GM23338 (cell line): Measurements from ENCODE around the gene PPM1H. TPM values are rescaled to one million over a fixed set of nuclear protein-coding genes. Genes with fewer than 3 reads are reported as not detected.

Source experiments
- ATAC-seq: fragments of 200-7000 bp; cut with Tn5 transposase; 3 replicates; pipeline ENCODE4 v1.9.1; 2020
- DNase-seq: peaks from one replicate; pipeline ENCODE4 v3.0.0-alpha.2; 2015; ENCODE audit warnings: low spot score
- H2AFZ ChIP-seq: fragments of 200-600 bp; sonication (generic); 2 replicates; pipeline ENCODE4 v1.8.0; 2016; ENCODE audit warnings: antibody characterized with exemption, mild to moderate bottlenecking, moderate library complexity
- H3F3A ChIP-seq: fragments of 200-600 bp; sonication (generic); replicated peaks from 2 replicates; pipeline ENCODE4 v1.8.0; 2017; ENCODE audit warnings: antibody characterized with exemption, mixed run types, low read depth
- H3K27ac ChIP-seq: fragments of 200-600 bp; sonication (generic); 2 replicates; pipeline ENCODE4 v1.6.1; 2016; ENCODE audit warnings: low read depth
- H3K27me3 ChIP-seq: fragments of 200-600 bp; sonication (generic); 2 replicates; pipeline ENCODE4 v1.8.0; 2016; ENCODE audit warnings: mild to moderate bottlenecking, mixed run types, moderate library complexity; ENCODE audit not compliant: insufficient read depth
- H3K36me3 ChIP-seq: fragments of 200-600 bp; sonication (generic); 2 replicates; pipeline ENCODE4 v1.8.0; 2016; ENCODE audit warnings: mild to moderate bottlenecking; ENCODE audit not compliant: insufficient read depth
- H3K4me1 ChIP-seq: fragments of 200-600 bp; sonication (generic); 2 replicates; pipeline ENCODE4 v1.8.0; 2016; ENCODE audit warnings: mild to moderate bottlenecking, moderate library complexity; ENCODE audit not compliant: insufficient read depth
- H3K4me2 ChIP-seq: fragments of 200-600 bp; sonication (generic); 2 replicates; pipeline ENCODE4 v1.7.1; 2017; ENCODE audit warnings: mixed run types
- H3K4me3 ChIP-seq: fragments of 200-600 bp; sonication (generic); 2 replicates; pipeline ENCODE4 v1.6.1; 2016; ENCODE audit warnings: mixed run types
- H3K79me2 ChIP-seq: fragments of 200-600 bp; sonication (generic); replicated peaks from 2 replicates; pipeline ENCODE4 v1.8.0; 2017; ENCODE audit warnings: mild to moderate bottlenecking; ENCODE audit not compliant: insufficient read depth
- H3K9me2 ChIP-seq: fragments of 200-600 bp; sonication (generic); 2 replicates; pipeline ENCODE4 v1.8.0; 2017; ENCODE audit not compliant: insufficient read depth
- H4K20me1 ChIP-seq: fragments of 200-600 bp; sonication (generic); replicated peaks from 2 replicates; pipeline ENCODE4 v1.8.0; 2017; ENCODE audit warnings: mild to moderate bottlenecking; ENCODE audit not compliant: insufficient read depth
- H3K27ac Mint-ChIP-seq: 2 replicates; pipeline ENCODE4 v1.8.0; 2020; ENCODE audit warnings: inconsistent platforms, mild to moderate bottlenecking, moderate library complexity, mixed read lengths
- H3K27me3 Mint-ChIP-seq: 3 replicates; pipeline ENCODE4 v1.8.0; 2022; ENCODE audit warnings: low read depth, mild to moderate bottlenecking, moderate library complexity, mixed read lengths, inconsistent platforms; ENCODE audit not compliant: insufficient read depth, poor library complexity
- H3K36me3 Mint-ChIP-seq: 3 replicates; pipeline ENCODE4 v1.8.0; 2021; ENCODE audit warnings: low read depth, mild to moderate bottlenecking, inconsistent platforms, moderate library complexity, mixed read lengths
- H3K4me1 Mint-ChIP-seq: 3 replicates; pipeline ENCODE4 v1.8.0; 2020; ENCODE audit warnings: mild to moderate bottlenecking, inconsistent platforms, mixed read lengths
- H3K4me3 Mint-ChIP-seq: 3 replicates; pipeline ENCODE4 v1.8.0; 2021; ENCODE audit warnings: moderate library complexity, mild to moderate bottlenecking, inconsistent platforms, mixed read lengths
- H3K9me3 Mint-ChIP-seq: 3 replicates; pipeline ENCODE4 v1.8.0; 2020; ENCODE audit warnings: moderate library complexity, mild to moderate bottlenecking, inconsistent platforms, mixed read lengths
- CREB1 ChIP-seq: fragments of 250-450 bp; sonication (Bioruptor Pico); IDR thresholded peaks from 2 replicates; pipeline ENCODE4 v1.5.0; 2020; ENCODE audit warnings: low read depth, mild to moderate bottlenecking, moderate library complexity
- CTCF ChIP-seq, 2 experiments: fragments of 200-600 bp in 1 of 2; sonication (generic) in 1 of 2; conservative IDR thresholded peaks; 2 replicates each; pipeline versions ENCODE4 v1.5.1 to v1.6.1; 2016 to 2017; ENCODE audit warnings: antibody characterized with exemption in 2 of 2, low read depth in 2 of 2, mild to moderate bottlenecking in 2 of 2, moderate library complexity in 1 of 2
- ETS1 ChIP-seq: IDR thresholded peaks from 2 replicates; pipeline ENCODE4 v1.6.1; 2016; ENCODE audit warnings: antibody characterized with exemption
- EZH2 ChIP-seq: fragments of 200-600 bp; sonication (generic); IDR thresholded peaks from one replicate; pipeline ENCODE4 v1.8.0; 2017; ENCODE audit warnings: antibody characterized with exemption, mild to moderate bottlenecking, low read depth; ENCODE audit not compliant: unreplicated experiment
- EZH2phosphoT487 ChIP-seq: fragments of 200-600 bp; sonication (generic); IDR thresholded peaks from one replicate; pipeline ENCODE4 v1.8.1; 2018; ENCODE audit warnings: antibody characterized with exemption; ENCODE audit not compliant: unreplicated experiment
- JUNB ChIP-seq: IDR thresholded peaks from one replicate; pipeline ENCODE4 v1.6.1; 2016; ENCODE audit warnings: antibody characterized with exemption; ENCODE audit not compliant: unreplicated experiment
- NANOG ChIP-seq: IDR thresholded peaks from 2 replicates; pipeline ENCODE4 v1.6.1; 2016; ENCODE audit warnings: antibody characterized with exemption, borderline replicate concordance
- ZNF114 ChIP-seq: fragments of 250-450 bp; sonication (Bioruptor Pico); IDR thresholded peaks from 2 replicates; pipeline ENCODE4 v1.5.0; 2020; ENCODE audit warnings: mild to moderate bottlenecking, moderate library complexity
- ZNF462 ChIP-seq: fragments of 250-450 bp; sonication (Bioruptor Pico); IDR thresholded peaks from 2 replicates; pipeline ENCODE4 v1.5.0; 2020; ENCODE audit warnings: mild to moderate bottlenecking, moderate library complexity
- polyA plus RNA-seq: library from polyadenylated mRNA; unstranded; fragments of >200 nt; fragmentation: Nextera tagmentation; extraction: Ambion mirVana; gene quantifications from 2 replicates; pipeline ENCODE4 v1.2.1, GENCODE V29; 2016
- total RNA-seq: library from RNA; depleted of rRNA; stranded (reverse); fragments of >200 nt; shearing (Covaris generic); gene quantifications from 2 replicates; pipeline ENCODE4 v1.2.3, GENCODE V29; 2014

Gene PPM1H
- total and polyA plus RNA-seq, 2 experiments from 2014 or later = 11.4 to 41.2 TPM

GRCh38 chr12:62778187-62778586, 156.8 kb downstream of the PPM1H start:
- H3K4me3 Mint-ChIP-seq = no peak overlapping the region
- no peaks in the 10 kb centered on the region for H3K27me3 ChIP-seq

GRCh38 chr12:62776997-62777396, 158.0 kb downstream of the PPM1H start:
- no peak overlapping the region for H3K4me3 Mint-ChIP-seq
- no peak overlapping the region for H3K27ac Mint-ChIP-seq
- Histone ChIP-seq H3K4me1 (peaks cover 7% of the 10 kb centered on the region; the same call in 1 of the 2 replicates), H3K36me3 (no peaks in the 10 kb centered on the region), H3K27ac (no peak overlapping the region), H4K20me1 (no peaks in the 10 kb centered on the region), H3K27me3 (no peaks in the 10 kb centered on the region), H3F3A (no peaks in the 10 kb centered on the region), H3K4me2 (no peak overlapping the region), H3K79me2 (no peaks in the 10 kb centered on the region), H2AFZ (no peak overlapping the region), H3K9me2 (no peaks in the 10 kb centered on the region), H3K4me3 (no peak overlapping the region)
- ATAC-seq (no peak), DNase-seq (no peak)
- no peaks in the 10 kb centered on the region for H3K36me3 Mint-ChIP-seq
- H3K4me1 Mint-ChIP-seq = peaks cover 11% of the 10 kb centered on the region
- no peaks in the 10 kb centered on the region for H3K27me3 Mint-ChIP-seq
- no peaks in the 10 kb centered on the region; the same call in 2 of the 3 replicates for H3K9me3 Mint-ChIP-seq
- TF ChIP-seq ZNF462 (CRISPR knock-in tag) = no peak
- no peak for TF ChIP-seq JUNB
- TF ChIP-seq ETS1 = no peak
- TF ChIP-seq EZH2phosphoT487 = no peak
- no peak for TF ChIP-seq EZH2

More at GRCh38 chr12:62778187-62778586, 156.8 kb downstream of the PPM1H start:
- Histone ChIP-seq H3F3A (no peaks in the 10 kb centered on the region), H3K27ac (peak overlapping the region; percentile 45; the same call in 1 of the 2 replicates), H3K4me3 (no peak overlapping the region), H3K36me3 (no peaks in the 10 kb centered on the region), H3K79me2 (no peaks in the 10 kb centered on the region), H3K4me2 (no peak overlapping the region), H2AFZ (no peak overlapping the region), H3K9me2 (no peaks in the 10 kb centered on the region), H3K4me1 (peaks cover 7% of the 10 kb centered on the region; the same call in 1 of the 2 replicates), H4K20me1 (no peaks in the 10 kb centered on the region)
- TF ChIP-seq EZH2phosphoT487 (no peak), CTCF (conservative IDR thresholded peaks at IDR 0.05; ENCODE audit: low read depth in 2 of 2) (no peak), NANOG (no peak), ZNF114 (CRISPR knock-in tag) (no peak), CREB1 (no peak)
- DNase-seq (no peak), ATAC-seq (peak; percentile 65)
- Mint-ChIP-seq H3K4me1 (peaks cover 5% of the 10 kb centered on the region; the same call in 2 of the 3 replicates), H3K27ac (no peak overlapping the region), H3K9me3 (no peaks in the 10 kb centered on the region; the same call in 2 of the 3 replicates), H3K27me3 (no peaks in the 10 kb centered on the region), H3K36me3 (no peaks in the 10 kb centered on the region)
